GM06990 (cell line): ENCODE data around the gene SLC9A9.

Experiments used
- DNase-seq: peaks from one replicate; pipeline ENCODE4 v3.0.0-alpha.2; 2011; ENCODE audit not compliant: insufficient read length; ENCODE audit errors: extremely low read depth
- H3K27me3 ChIP-seq: replicated peaks from 2 replicates; pipeline ENCODE4 v1.6.0; 2011; ENCODE audit warnings: low read length; ENCODE audit not compliant: control insufficient read depth, insufficient read depth
- H3K36me3 ChIP-seq: 2 replicates; pipeline ENCODE4 v1.5.1; 2011; ENCODE audit warnings: low read length; ENCODE audit not compliant: control insufficient read depth, insufficient read depth
- H3K4me3 ChIP-seq: replicated peaks from 2 replicates; pipeline ENCODE4 v1.5.1; 2011; ENCODE audit warnings: low read depth, mild to moderate bottlenecking, control low read depth, low read length
- CTCF ChIP-seq: IDR thresholded peaks from 2 replicates; pipeline ENCODE4 v1.5.1; 2011; ENCODE audit warnings: low read length, control low read depth, mild to moderate bottlenecking, inconsistent platforms; ENCODE audit not compliant: insufficient read depth, poor library complexity, severe bottlenecking

The SLC9A9 gene

GRCh38 chr3:143351354-143351753 lies 496.9 kb downstream of the SLC9A9 start:
- no peak for DNase-seq
- Histone ChIP-seq H3K4me3 (no peak overlapping the region), H3K36me3 (no peaks in the 10 kb centered on the region), H3K27me3 (no peaks in the 10 kb centered on the region)
- no peak for TF ChIP-seq CTCF

- TF ChIP-seq CTCF = no peak
- no peaks in the 10 kb centered on the region for H3K36me3 ChIP-seq
- no peaks in the 10 kb centered on the region for H3K27me3 ChIP-seq
- DNase-seq = peak; percentile 35
- no peak overlapping the region for H3K4me3 ChIP-seq
Observed at GRCh38 chr3:143349455-143349854, 498.8 kb downstream of the SLC9A9 start.

- Histone ChIP-seq H3K4me3 (no peak overlapping the region), H3K27me3 (no peaks in the 10 kb centered on the region), H3K36me3 (no peaks in the 10 kb centered on the region)
- peak; percentile 36 for TF ChIP-seq CTCF
- DNase-seq = peak; percentile 18
Observed at GRCh38 chr3:143348486-143349327, 499.6 kb downstream of the SLC9A9 start.

GRCh38 chr3:143344516-143345165 lies 503.6 kb downstream of the SLC9A9 start:
- Histone ChIP-seq H3K36me3 (no peaks in the 10 kb centered on the region), H3K4me3 (no peak overlapping the region), H3K27me3 (no peaks in the 10 kb centered on the region)
- no peak for TF ChIP-seq CTCF
- DNase-seq = no peak

- Histone ChIP-seq H3K4me3 (no peak overlapping the region), H3K27me3 (no peaks in the 10 kb centered on the region), H3K36me3 (no peaks in the 10 kb centered on the region)
- no peak for TF ChIP-seq CTCF
- DNase-seq = no peak
Observed at GRCh38 chr3:143343944-143344343, 504.3 kb downstream of the SLC9A9 start.

GRCh38 chr3:143343031-143343430 lies 505.2 kb downstream of the SLC9A9 start:
- H3K4me3 ChIP-seq = no peak overlapping the region
- no peak for TF ChIP-seq CTCF
- no peak for DNase-seq
- H3K36me3 ChIP-seq = no peaks in the 10 kb centered on the region
- H3K27me3 ChIP-seq = no peaks in the 10 kb centered on the region
